Measurements from ENCODE around the gene NUDT14.

GRCh38 chr14:105223260-105223659 lies 42.1 kb upstream of the NUDT14 start:
- TF ChIP-seq CTCF (IDR thresholded peaks at IDR 0.05) (no peak), POLR2A (IDR thresholded peaks at IDR 0.05) (no peak)

Data from Peyer's patch (tissue), 4 donors.